Endothelial cell of umbilical vein (primary cell): ENCODE results near the gene KMT2C. TPM values are rescaled to one million over a fixed set of nuclear protein-coding genes. Genes with fewer than 3 reads are reported as not detected.

Experiments used
- BruUV-seq: library from RNA; stranded (reverse); fragments of 400-500 nt; replicated peaks from 2 replicates; lab custom pipeline; 2021; lab: Mats Ljungman, UMichigan
- CTCF ChIA-PET: fragments of 300-600, 350-600 bp; sonication (Branson Sonifier 250); formaldehyde crosslinking; loops from one replicate; lab custom pipeline; 2021; ENCODE audit warnings: antibody characterized with exemption, inconsistent platforms; lab: Charles Lee
- POLR2A ChIA-PET: fragments of 300-600, 350-600 bp; sonication (Branson Sonifier 250); formaldehyde crosslinking; loops from one replicate; lab custom pipeline; 2021; ENCODE audit warnings: antibody characterized with exemption, inconsistent platforms; lab: Charles Lee
- DNase-seq: peaks from one replicate; pipeline ENCODE4 v3.0.0-alpha.2; 2011; ENCODE audit warnings: low read depth, low spot score
- FAIRE-seq: peaks from 2 replicates; lab custom pipeline; 2011; peaks lifted over from hg19 to GRCh38; lab: Jason Lieb, UNC
- H2AFZ ChIP-seq: 2 replicates; pipeline ENCODE4 v1.6.0; 2012; ENCODE audit warnings: low read depth, low read length, control low read depth, inconsistent platforms
- H3K27ac ChIP-seq: 2 replicates; pipeline ENCODE4 v1.5.1; 2011; ENCODE audit warnings: low read depth, mild to moderate bottlenecking, control low read depth, low read length, moderate library complexity; ENCODE audit not compliant: insufficient read depth
- H3K27me3 ChIP-seq, 2 experiments: 2 replicates each; pipeline versions ENCODE4 v1.6.0 to v1.6.1; 2011; ENCODE audit warnings: low read length in 2 of 2, mixed read lengths in 1 of 2; ENCODE audit not compliant: control insufficient read depth in 2 of 2, insufficient read depth in 2 of 2
- H3K36me3 ChIP-seq, 2 experiments: 2 replicates in 1 of 2; 3 replicates in 1 of 2; pipeline ENCODE4 v1.5.1; 2011; ENCODE audit warnings: low read length in 2 of 2, mild to moderate bottlenecking in 1 of 2, moderate library complexity in 1 of 2; ENCODE audit not compliant: control insufficient read depth in 2 of 2, insufficient read depth in 2 of 2; ENCODE audit errors: extremely low read depth in 1 of 2
- H3K4me1 ChIP-seq: 3 replicates; pipeline ENCODE4 v1.5.1; 2011; ENCODE audit warnings: mild to moderate bottlenecking, low read length; ENCODE audit not compliant: control insufficient read depth, insufficient read depth; ENCODE audit errors: extremely low read depth
- H3K4me2 ChIP-seq: 2 replicates; pipeline ENCODE4 v1.6.1; 2011; ENCODE audit warnings: low read length, control low read depth, mixed read lengths; ENCODE audit not compliant: insufficient read depth
- H3K4me3 ChIP-seq, 3 experiments: fragments of 200-600 bp in 1 of 3; sonication (generic), shearing (Covaris generic) in 1 of 3; replicated peaks in 1 of 3; 2 replicates each; pipeline ENCODE4 v1.5.1; 2011 to 2016; ENCODE audit warnings: control low read depth in 3 of 3, low read length in 3 of 3, mild to moderate bottlenecking in 2 of 3, inconsistent platforms in 1 of 3, low read depth in 1 of 3, moderate library complexity in 1 of 3; ENCODE audit not compliant: insufficient read depth in 1 of 3
- H3K79me2 ChIP-seq: 2 replicates; pipeline ENCODE4 v1.6.0; 2012; ENCODE audit warnings: low read length, inconsistent platforms; ENCODE audit not compliant: control insufficient read depth, insufficient read depth
- H3K9ac ChIP-seq: replicated peaks from 2 replicates; pipeline ENCODE3; 2011; ENCODE audit warnings: low read length, control low read depth; ENCODE audit not compliant: insufficient read depth; ENCODE audit errors: extremely low read depth
- H3K9me1 ChIP-seq: replicated peaks from 3 replicates; pipeline ENCODE4 v1.6.0; 2011; ENCODE audit warnings: mild to moderate bottlenecking, low read length; ENCODE audit not compliant: control insufficient read depth, insufficient read depth; ENCODE audit errors: extremely low read depth
- H3K9me3 ChIP-seq: replicated peaks from 2 replicates; pipeline ENCODE4 v1.5.1; 2012; ENCODE audit warnings: low read length, inconsistent platforms; ENCODE audit not compliant: control insufficient read depth, insufficient read depth
- H4K20me1 ChIP-seq: replicated peaks from 2 replicates; pipeline ENCODE3; 2011; ENCODE audit warnings: mild to moderate bottlenecking, low read length; ENCODE audit not compliant: control insufficient read depth, insufficient read depth; ENCODE audit errors: extremely low read depth
- EZH2 ChIP-seq: IDR thresholded peaks from 2 replicates; pipeline ENCODE4 v1.6.1; 2012; ENCODE audit warnings: borderline replicate concordance, low read depth, mild to moderate bottlenecking, moderate library complexity, low read length, inconsistent platforms; ENCODE audit not compliant: severe bottlenecking
- FOS ChIP-seq: IDR thresholded peaks from 2 replicates; pipeline ENCODE4 v1.6.1; 2011; ENCODE audit warnings: mild to moderate bottlenecking, low read length, moderate library complexity, borderline replicate concordance; ENCODE audit not compliant: insufficient read depth
- GATA2 ChIP-seq: IDR thresholded peaks from 2 replicates; pipeline ENCODE4 v1.7.0; 2011; ENCODE audit warnings: low read depth, mild to moderate bottlenecking, moderate library complexity, mixed read lengths, low read length; ENCODE audit not compliant: insufficient read length, insufficient read depth
- JUN ChIP-seq: IDR thresholded peaks from 2 replicates; pipeline ENCODE4 v1.6.1; 2011; ENCODE audit warnings: borderline replicate concordance, low read depth; ENCODE audit not compliant: insufficient read length, insufficient read depth
- MYC ChIP-seq: IDR thresholded peaks from one replicate; pipeline ENCODE4 v1.6.1; 2011; ENCODE audit warnings: mild to moderate bottlenecking, low read depth, low read length
- POLR2A ChIP-seq: IDR thresholded peaks from 2 replicates; pipeline ENCODE4 v1.6.1; 2012; ENCODE audit warnings: low read depth, mild to moderate bottlenecking, control low read depth, low read length
- POLR2AphosphoS5 ChIP-seq: IDR thresholded peaks from 2 replicates; pipeline ENCODE4 v1.6.1; 2012; ENCODE audit warnings: low read depth, mild to moderate bottlenecking, control low read depth, low read length, moderate library complexity; ENCODE audit not compliant: insufficient read depth
- dilution Hi-C: fragments of 300-500 bp; cut with MboI; formaldehyde crosslinking; loops from one replicate; pipeline ENCODE4 v1.15.0; 2019; ENCODE audit warnings: low sequenced_read_pairs; ENCODE audit not compliant: extremely low pct_ligation_motif_present
- intact Hi-C: fragments of 100-400 bp; cut with micrococcal nuclease; formaldehyde crosslinking; loops from one replicate; pipeline ENCODE4 v1.10.0; 2022
- polyA plus RNA-seq, 4 experiments: library from polyadenylated mRNA; depleted of rRNA in 3 of 4; stranded (reverse) in 3 of 4; unstranded in 1 of 4; fragments of >200 nt; gene quantifications; 2 replicates each; pipeline versions ENCODE4 v1.2.1 to v1.2.3, GENCODE V29; 2011 to 2012; ENCODE audit warnings: missing spikeins in 1 of 4
- total RNA-seq: library from RNA; stranded (reverse); gene quantifications from 2 replicates; pipeline ENCODE4 v1.2.3, GENCODE V29; 2021
- TF ChIP-seq, protein P1 (sequence below): IDR thresholded peaks from 2 replicates; pipeline ENCODE4 v1.6.1; 2011; ENCODE audit not compliant: insufficient read depth, insufficient read length
- TF ChIP-seq, protein P2 (sequence below), 2 donors: IDR thresholded peaks; 1 replicate in 1 of 2; 2 replicates in 1 of 2; pipeline ENCODE4 v1.5.1; 2011; ENCODE audit warnings: low read length in 2 of 2, mild to moderate bottlenecking in 2 of 2, moderate library complexity in 2 of 2, control low read depth in 1 of 2, inconsistent platforms in 1 of 2, low read depth in 1 of 2; ENCODE audit not compliant: insufficient read depth in 1 of 2; ENCODE audit errors: extremely low read depth in 1 of 2

KMT2C gene
- total and polyA plus RNA-seq, 2 donors (not counting 3 experiments of a cell fraction or from before 2014, with no cell fraction given) = 8.0 to 53.7 TPM

DNA sequence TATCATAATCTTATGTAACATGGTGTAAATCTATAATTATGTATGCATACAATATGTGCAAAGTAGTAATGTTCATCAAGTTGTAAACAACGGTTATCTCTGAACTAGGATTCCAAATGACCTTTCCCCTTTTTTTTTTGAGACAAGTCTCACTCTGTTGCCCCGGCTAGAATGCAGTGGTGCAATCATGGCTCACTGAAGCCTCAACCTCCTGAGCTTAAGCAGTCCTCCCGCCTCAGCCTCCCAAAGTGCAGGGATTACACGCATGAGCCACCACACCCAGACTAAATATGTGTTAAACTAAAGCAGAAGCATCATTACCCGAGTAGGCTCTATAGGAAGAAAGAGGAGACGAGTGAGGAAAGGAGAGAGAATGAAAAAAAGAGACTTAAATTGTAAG is 7.8 kb upstream of the KMT2C start:
- H3K36me3 ChIP-seq = no peaks in the 10 kb centered on the region
- H4K20me1 ChIP-seq = no peaks in the 10 kb centered on the region
- no peaks in the 10 kb centered on the region for H3K9me3 ChIP-seq
- H3K4me2 ChIP-seq = no peak overlapping the region
- H3K79me2 ChIP-seq = no peaks in the 10 kb centered on the region
- no TSS peak for BruUV-seq
- no peak overlapping the region for H3K9ac ChIP-seq
- intact Hi-C loops = no loop called here
- no peak overlapping the region for H3K27ac ChIP-seq
- no peaks in the 10 kb centered on the region for H3K4me1 ChIP-seq
- FAIRE-seq (no peak), DNase-seq (no peak)
- no peak overlapping the region for H2AFZ ChIP-seq
- no peak overlapping the region for H3K4me3 ChIP-seq
- TF ChIP-seq MYC (no peak), JUN (no peak), GATA2 (no peak), FOS (no peak), EZH2 (no peak), POLR2AphosphoS5 (no peak), POLR2A (no peak)
- TF ChIP-seq, protein P1, sequence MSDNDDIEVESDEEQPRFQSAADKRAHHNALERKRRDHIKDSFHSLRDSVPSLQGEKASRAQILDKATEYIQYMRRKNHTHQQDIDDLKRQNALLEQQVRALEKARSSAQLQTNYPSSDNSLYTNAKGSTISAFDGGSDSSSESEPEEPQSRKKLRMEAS = no peak
- TF ChIP-seq, protein P2, sequence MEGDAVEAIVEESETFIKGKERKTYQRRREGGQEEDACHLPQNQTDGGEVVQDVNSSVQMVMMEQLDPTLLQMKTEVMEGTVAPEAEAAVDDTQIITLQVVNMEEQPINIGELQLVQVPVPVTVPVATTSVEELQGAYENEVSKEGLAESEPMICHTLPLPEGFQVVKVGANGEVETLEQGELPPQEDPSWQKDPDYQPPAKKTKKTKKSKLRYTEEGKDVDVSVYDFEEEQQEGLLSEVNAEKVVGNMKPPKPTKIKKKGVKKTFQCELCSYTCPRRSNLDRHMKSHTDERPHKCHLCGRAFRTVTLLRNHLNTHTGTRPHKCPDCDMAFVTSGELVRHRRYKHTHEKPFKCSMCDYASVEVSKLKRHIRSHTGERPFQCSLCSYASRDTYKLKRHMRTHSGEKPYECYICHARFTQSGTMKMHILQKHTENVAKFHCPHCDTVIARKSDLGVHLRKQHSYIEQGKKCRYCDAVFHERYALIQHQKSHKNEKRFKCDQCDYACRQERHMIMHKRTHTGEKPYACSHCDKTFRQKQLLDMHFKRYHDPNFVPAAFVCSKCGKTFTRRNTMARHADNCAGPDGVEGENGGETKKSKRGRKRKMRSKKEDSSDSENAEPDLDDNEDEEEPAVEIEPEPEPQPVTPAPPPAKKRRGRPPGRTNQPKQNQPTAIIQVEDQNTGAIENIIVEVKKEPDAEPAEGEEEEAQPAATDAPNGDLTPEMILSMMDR (IDR thresholded peaks at IDR 0.05; ENCODE audit: extremely low read depth in 1 of 2, insufficient read depth in 1 of 2, low read depth in 1 of 2, low read length in 2 of 2) = no peak
- H3K27me3 ChIP-seq = no peaks in the 10 kb centered on the region
- dilution Hi-C loops = no loop called here
- CTCF ChIA-PET = no interaction called here
- no peaks in the 10 kb centered on the region for H3K9me1 ChIP-seq
- POLR2A ChIA-PET = no interaction called here
